ENCODE data around the gene RIN2.

DNA sequence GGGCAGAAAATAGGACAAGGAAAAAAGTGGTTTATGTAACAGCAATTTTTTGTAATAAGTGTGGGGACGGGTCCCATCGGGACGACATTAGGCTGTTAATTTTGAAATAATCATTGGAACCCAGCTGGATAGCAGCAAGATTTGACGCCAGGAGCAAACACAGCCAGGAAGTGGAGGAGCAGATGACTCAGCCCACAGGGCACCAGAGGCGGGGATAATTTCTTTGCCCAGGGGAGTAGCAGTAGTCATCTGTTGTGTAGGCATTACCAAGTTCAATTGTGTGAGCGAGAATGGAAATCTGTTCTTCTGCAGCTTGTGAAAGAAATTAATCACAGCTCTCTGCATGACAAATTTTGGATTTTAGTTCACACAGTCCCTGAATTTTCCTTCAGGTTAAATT lies 22.6 kb upstream of the RIN2 start:
- TF ChIP-seq, protein P1, sequence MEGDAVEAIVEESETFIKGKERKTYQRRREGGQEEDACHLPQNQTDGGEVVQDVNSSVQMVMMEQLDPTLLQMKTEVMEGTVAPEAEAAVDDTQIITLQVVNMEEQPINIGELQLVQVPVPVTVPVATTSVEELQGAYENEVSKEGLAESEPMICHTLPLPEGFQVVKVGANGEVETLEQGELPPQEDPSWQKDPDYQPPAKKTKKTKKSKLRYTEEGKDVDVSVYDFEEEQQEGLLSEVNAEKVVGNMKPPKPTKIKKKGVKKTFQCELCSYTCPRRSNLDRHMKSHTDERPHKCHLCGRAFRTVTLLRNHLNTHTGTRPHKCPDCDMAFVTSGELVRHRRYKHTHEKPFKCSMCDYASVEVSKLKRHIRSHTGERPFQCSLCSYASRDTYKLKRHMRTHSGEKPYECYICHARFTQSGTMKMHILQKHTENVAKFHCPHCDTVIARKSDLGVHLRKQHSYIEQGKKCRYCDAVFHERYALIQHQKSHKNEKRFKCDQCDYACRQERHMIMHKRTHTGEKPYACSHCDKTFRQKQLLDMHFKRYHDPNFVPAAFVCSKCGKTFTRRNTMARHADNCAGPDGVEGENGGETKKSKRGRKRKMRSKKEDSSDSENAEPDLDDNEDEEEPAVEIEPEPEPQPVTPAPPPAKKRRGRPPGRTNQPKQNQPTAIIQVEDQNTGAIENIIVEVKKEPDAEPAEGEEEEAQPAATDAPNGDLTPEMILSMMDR (conservative IDR thresholded peaks at IDR 0.05), result no peak
- TF ChIP-seq EZH2 (IDR thresholded peaks at IDR 0.05; ENCODE audit: low read depth), result no peak
